ENCODE results near the gene PHF3.

- TF ChIP-seq, protein P1, sequence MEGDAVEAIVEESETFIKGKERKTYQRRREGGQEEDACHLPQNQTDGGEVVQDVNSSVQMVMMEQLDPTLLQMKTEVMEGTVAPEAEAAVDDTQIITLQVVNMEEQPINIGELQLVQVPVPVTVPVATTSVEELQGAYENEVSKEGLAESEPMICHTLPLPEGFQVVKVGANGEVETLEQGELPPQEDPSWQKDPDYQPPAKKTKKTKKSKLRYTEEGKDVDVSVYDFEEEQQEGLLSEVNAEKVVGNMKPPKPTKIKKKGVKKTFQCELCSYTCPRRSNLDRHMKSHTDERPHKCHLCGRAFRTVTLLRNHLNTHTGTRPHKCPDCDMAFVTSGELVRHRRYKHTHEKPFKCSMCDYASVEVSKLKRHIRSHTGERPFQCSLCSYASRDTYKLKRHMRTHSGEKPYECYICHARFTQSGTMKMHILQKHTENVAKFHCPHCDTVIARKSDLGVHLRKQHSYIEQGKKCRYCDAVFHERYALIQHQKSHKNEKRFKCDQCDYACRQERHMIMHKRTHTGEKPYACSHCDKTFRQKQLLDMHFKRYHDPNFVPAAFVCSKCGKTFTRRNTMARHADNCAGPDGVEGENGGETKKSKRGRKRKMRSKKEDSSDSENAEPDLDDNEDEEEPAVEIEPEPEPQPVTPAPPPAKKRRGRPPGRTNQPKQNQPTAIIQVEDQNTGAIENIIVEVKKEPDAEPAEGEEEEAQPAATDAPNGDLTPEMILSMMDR (IDR thresholded peaks at IDR 0.05): no peak
- TF ChIP-seq POLR2AphosphoS5 (IDR thresholded peaks at IDR 0.05) (no peak), POLR2A (IDR thresholded peaks at IDR 0.05) (no peak)
Observed at GRCh38 chr6:63635215-63635587, 401 bp upstream of the PHF3 start.

Data from breast epithelium (tissue), 3 donors.